Transverse colon (tissue), 4 donors: ENCODE results near the gene QRFP.
"Not testable (repeated sequence)": the region's sequence is repeated elsewhere in the genome, so short reads cannot be mapped to it uniquely, and the experiment has no call there.

ENCODE experiments used
- POLR2A ChIP-seq: fragments of 450-650 bp; IDR thresholded peaks from one replicate; pipeline ENCODE4 v1.6.1; 2016; ENCODE audit warnings: antibody characterized with exemption, mild to moderate bottlenecking, moderate library complexity
- POLR2AphosphoS5 ChIP-seq, 3 donors: sonication (generic); formaldehyde crosslinking; IDR thresholded peaks; one replicate each; pipeline ENCODE4 v1.6.1; 2016; ENCODE audit warnings: antibody characterized with exemption in 3 of 3
- TF ChIP-seq, protein P1 (sequence below), 5 experiments: fragments of 200-600 bp in 3 of 5; fragments of 450-650 bp in 2 of 5; sonication (generic) in 3 of 5; IDR thresholded peaks; 1 replicate in 2 of 5; 2 replicates in 3 of 5; pipeline ENCODE4 v1.5.1; 2016 to 2017; ENCODE audit warnings: antibody characterized with exemption in 5 of 5, inconsistent platforms in 3 of 5, mild to moderate bottlenecking in 2 of 5, moderate library complexity in 1 of 5

DNA sequence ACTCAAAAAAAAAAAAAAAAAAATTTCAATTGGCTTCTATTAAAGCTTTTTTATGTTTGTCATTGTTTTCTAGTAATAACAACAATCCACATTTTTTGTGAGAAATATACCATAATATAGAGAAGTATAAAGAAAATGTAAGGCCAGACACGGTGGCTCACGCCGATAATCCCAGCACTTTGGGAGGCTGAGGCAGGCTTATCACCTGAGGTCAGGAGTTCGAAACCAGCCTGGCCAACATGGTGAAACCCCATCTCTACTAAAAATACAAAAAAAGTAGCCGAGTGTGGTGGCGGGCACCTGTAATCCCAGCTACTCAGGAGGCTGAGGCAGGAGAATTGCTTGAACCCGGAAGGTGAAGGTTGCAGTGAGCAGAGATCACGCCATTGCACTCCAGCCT is 48.1 kb downstream of the QRFP start:
- TF ChIP-seq, protein P1, sequence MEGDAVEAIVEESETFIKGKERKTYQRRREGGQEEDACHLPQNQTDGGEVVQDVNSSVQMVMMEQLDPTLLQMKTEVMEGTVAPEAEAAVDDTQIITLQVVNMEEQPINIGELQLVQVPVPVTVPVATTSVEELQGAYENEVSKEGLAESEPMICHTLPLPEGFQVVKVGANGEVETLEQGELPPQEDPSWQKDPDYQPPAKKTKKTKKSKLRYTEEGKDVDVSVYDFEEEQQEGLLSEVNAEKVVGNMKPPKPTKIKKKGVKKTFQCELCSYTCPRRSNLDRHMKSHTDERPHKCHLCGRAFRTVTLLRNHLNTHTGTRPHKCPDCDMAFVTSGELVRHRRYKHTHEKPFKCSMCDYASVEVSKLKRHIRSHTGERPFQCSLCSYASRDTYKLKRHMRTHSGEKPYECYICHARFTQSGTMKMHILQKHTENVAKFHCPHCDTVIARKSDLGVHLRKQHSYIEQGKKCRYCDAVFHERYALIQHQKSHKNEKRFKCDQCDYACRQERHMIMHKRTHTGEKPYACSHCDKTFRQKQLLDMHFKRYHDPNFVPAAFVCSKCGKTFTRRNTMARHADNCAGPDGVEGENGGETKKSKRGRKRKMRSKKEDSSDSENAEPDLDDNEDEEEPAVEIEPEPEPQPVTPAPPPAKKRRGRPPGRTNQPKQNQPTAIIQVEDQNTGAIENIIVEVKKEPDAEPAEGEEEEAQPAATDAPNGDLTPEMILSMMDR (IDR thresholded peaks at IDR 0.05): not testable (repeated sequence)
- not testable (repeated sequence) for TF ChIP-seq POLR2AphosphoS5 (IDR thresholded peaks at IDR 0.05); POLR2A
